HG03575 (cell line): ENCODE data around the gene GPA33.

Source experiments
- ATAC-seq: cut with Tn5 transposase; IDR thresholded peaks from one replicate; pipeline ENCODE4 v1.9.1; 2021; ENCODE audit not compliant: unreplicated experiment, insufficient number of reproducible peaks, low FRiP score; ENCODE audit errors: extremely low read depth

Gene GPA33

GRCh38 chr1:167013108-167013929 is 76.9 kb downstream of the GPA33 start:
- ATAC-seq, result no peak

GRCh38 chr1:167012570-167012969 is 77.6 kb downstream of the GPA33 start:
- no peak for ATAC-seq

- no peak for ATAC-seq
Observed at GRCh38 chr1:167011560-167012191, 78.5 kb downstream of the GPA33 start.

GRCh38 chr1:167003711-167004110 is 86.5 kb downstream of the GPA33 start:
- ATAC-seq, result no peak
